Ishikawa (cell line): ENCODE results near the gene EML4.

Source experiments
- CEBPB ChIP-seq: IDR thresholded peaks from 2 replicates; pipeline ENCODE4 v1.6.1; 2012
- EGR1 ChIP-seq: IDR thresholded peaks from 2 replicates; pipeline ENCODE4 v1.6.1; 2012
- EP300 ChIP-seq: IDR thresholded peaks from 2 replicates; pipeline ENCODE4 v1.6.1; 2012; ENCODE audit warnings: borderline replicate concordance
- MAX ChIP-seq: IDR thresholded peaks from 2 replicates; pipeline ENCODE4 v1.6.1; 2012
- NFIC ChIP-seq: IDR thresholded peaks from 2 replicates; pipeline ENCODE4 v1.6.1; 2012
- RAD21 ChIP-seq: IDR thresholded peaks from 2 replicates; pipeline ENCODE4 v1.6.1; 2012; ENCODE audit warnings: low read depth
- TAF1 ChIP-seq: IDR thresholded peaks from 2 replicates; pipeline ENCODE4 v1.6.1; 2012; ENCODE audit warnings: low read depth, mild to moderate bottlenecking
- TCF12 ChIP-seq: IDR thresholded peaks from 2 replicates; pipeline ENCODE4 v1.6.1; 2012; ENCODE audit warnings: low read depth
- TF ChIP-seq, protein P1 (sequence below): IDR thresholded peaks from 2 replicates; pipeline ENCODE4 v1.6.1; 2012; ENCODE audit warnings: low read depth, mild to moderate bottlenecking

DNA sequence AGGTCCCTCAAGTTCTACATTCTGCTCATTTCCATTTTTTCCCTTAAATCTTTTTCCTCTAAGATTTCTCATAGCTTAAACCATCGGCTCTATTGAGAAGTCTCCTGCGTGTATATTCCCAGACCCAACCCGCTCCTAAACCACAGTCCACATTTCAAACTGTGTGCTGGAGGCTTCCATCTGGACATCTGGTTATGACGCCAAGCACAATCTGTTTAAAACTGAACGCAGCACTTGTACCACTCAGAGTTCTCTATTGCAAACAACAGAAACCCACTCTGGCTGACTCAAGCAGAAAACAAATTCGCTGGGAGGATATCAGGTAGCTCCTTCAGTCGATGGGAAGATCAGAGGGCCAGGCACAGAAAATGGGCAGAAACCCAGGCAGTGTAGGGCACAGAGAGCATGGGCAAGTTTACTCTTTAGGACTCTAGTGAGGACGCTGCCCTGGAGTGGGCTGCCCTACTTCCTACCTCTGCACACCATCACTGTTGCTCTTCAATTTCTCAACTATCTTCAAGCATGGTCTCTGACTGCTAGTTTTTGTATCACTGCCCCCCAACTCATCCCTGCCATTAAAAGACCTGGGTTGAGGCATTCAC is 5.6 kb upstream of the EML4 start:
- TF ChIP-seq MAX = no peak
- TF ChIP-seq EP300 = no peak
- TF ChIP-seq EGR1 = no peak
- no peak for TF ChIP-seq CEBPB
- TF ChIP-seq, protein P1, sequence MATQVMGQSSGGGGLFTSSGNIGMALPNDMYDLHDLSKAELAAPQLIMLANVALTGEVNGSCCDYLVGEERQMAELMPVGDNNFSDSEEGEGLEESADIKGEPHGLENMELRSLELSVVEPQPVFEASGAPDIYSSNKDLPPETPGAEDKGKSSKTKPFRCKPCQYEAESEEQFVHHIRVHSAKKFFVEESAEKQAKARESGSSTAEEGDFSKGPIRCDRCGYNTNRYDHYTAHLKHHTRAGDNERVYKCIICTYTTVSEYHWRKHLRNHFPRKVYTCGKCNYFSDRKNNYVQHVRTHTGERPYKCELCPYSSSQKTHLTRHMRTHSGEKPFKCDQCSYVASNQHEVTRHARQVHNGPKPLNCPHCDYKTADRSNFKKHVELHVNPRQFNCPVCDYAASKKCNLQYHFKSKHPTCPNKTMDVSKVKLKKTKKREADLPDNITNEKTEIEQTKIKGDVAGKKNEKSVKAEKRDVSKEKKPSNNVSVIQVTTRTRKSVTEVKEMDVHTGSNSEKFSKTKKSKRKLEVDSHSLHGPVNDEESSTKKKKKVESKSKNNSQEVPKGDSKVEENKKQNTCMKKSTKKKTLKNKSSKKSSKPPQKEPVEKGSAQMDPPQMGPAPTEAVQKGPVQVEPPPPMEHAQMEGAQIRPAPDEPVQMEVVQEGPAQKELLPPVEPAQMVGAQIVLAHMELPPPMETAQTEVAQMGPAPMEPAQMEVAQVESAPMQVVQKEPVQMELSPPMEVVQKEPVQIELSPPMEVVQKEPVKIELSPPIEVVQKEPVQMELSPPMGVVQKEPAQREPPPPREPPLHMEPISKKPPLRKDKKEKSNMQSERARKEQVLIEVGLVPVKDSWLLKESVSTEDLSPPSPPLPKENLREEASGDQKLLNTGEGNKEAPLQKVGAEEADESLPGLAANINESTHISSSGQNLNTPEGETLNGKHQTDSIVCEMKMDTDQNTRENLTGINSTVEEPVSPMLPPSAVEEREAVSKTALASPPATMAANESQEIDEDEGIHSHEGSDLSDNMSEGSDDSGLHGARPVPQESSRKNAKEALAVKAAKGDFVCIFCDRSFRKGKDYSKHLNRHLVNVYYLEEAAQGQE = no peak
- no peak for TF ChIP-seq NFIC
- no peak for TF ChIP-seq RAD21
- no peak for TF ChIP-seq TAF1
- TF ChIP-seq TCF12 = no peak
